Astrocyte (in vitro differentiated cells and primary cell): ENCODE data around the gene CYP2A7. TPM values are rescaled to one million over a fixed set of nuclear protein-coding genes. Genes with fewer than 3 reads are reported as not detected.
"Not testable (repeated sequence)": the region's sequence is repeated elsewhere in the genome, so short reads cannot be mapped to it uniquely, and the experiment has no call there.

Experiments
- DNase-seq: peaks from one replicate; pipeline ENCODE4 v3.0.0-alpha.2; 2010; ENCODE audit warnings: low read depth
- FAIRE-seq: peaks from 2 replicates; lab custom pipeline; 2011; peaks lifted over from hg19 to GRCh38; lab: Jason Lieb, UNC
- H2AFZ ChIP-seq: 2 replicates; pipeline ENCODE4 v1.6.0; 2012; ENCODE audit warnings: low read depth, low read length, inconsistent platforms
- H3K27ac ChIP-seq: 2 replicates; pipeline ENCODE4 v1.5.1; 2011; ENCODE audit warnings: low read depth, low read length, inconsistent platforms
- H3K27me3 ChIP-seq: 2 replicates; pipeline ENCODE4 v1.6.0; 2011; ENCODE audit warnings: low read length, inconsistent platforms; ENCODE audit not compliant: insufficient read depth
- H3K36me3 ChIP-seq: 2 replicates; pipeline ENCODE4 v1.5.1; 2011; ENCODE audit warnings: low read length, inconsistent platforms; ENCODE audit not compliant: insufficient read depth
- H3K4me1 ChIP-seq: 2 replicates; pipeline ENCODE4 v1.5.1; 2011; ENCODE audit warnings: low read length, inconsistent platforms; ENCODE audit not compliant: insufficient read depth
- H3K4me2 ChIP-seq: 2 replicates; pipeline ENCODE4 v1.6.0; 2012; ENCODE audit warnings: low read length, inconsistent platforms
- H3K4me3 ChIP-seq: 2 replicates; pipeline ENCODE4 v1.5.1; 2011; ENCODE audit warnings: low read depth, mild to moderate bottlenecking, low read length, inconsistent platforms; ENCODE audit not compliant: insufficient read depth
- H3K79me2 ChIP-seq: 2 replicates; pipeline ENCODE4 v1.6.0; 2012; ENCODE audit warnings: mild to moderate bottlenecking, low read length, inconsistent platforms; ENCODE audit not compliant: insufficient read depth
- H3K9ac ChIP-seq: 2 replicates; pipeline ENCODE4 v1.6.0; 2012; ENCODE audit warnings: mild to moderate bottlenecking, low read length, inconsistent platforms
- H3K9me3 ChIP-seq: 2 replicates; pipeline ENCODE4 v1.5.1; 2012; ENCODE audit warnings: low read depth, mild to moderate bottlenecking, low read length, inconsistent platforms; ENCODE audit not compliant: insufficient read depth
- H4K20me1 ChIP-seq: 2 replicates; pipeline ENCODE4 v1.6.0; 2012; ENCODE audit warnings: low read length, inconsistent platforms; ENCODE audit not compliant: insufficient read depth
- H3K27ac Mint-ChIP-seq: one replicate; pipeline ENCODE4 v1.8.0; 2021; ENCODE audit warnings: mild to moderate bottlenecking, mixed read lengths; ENCODE audit not compliant: unreplicated experiment
- H3K27me3 Mint-ChIP-seq: one replicate; pipeline ENCODE4 v1.8.0; 2021; ENCODE audit warnings: low read depth, mixed read lengths; ENCODE audit not compliant: unreplicated experiment
- H3K36me3 Mint-ChIP-seq: one replicate; pipeline ENCODE4 v1.8.0; 2021; ENCODE audit warnings: low read depth, mixed read lengths; ENCODE audit not compliant: unreplicated experiment
- H3K4me1 Mint-ChIP-seq: one replicate; pipeline ENCODE4 v1.8.0; 2021; ENCODE audit warnings: low read depth, mixed read lengths; ENCODE audit not compliant: unreplicated experiment
- H3K4me3 Mint-ChIP-seq: one replicate; pipeline ENCODE4 v1.8.0; 2021; ENCODE audit warnings: mild to moderate bottlenecking, moderate library complexity, mixed read lengths; ENCODE audit not compliant: unreplicated experiment
- H3K9me3 Mint-ChIP-seq: one replicate; pipeline ENCODE4 v1.8.0; 2021; ENCODE audit warnings: mild to moderate bottlenecking, mixed read lengths; ENCODE audit not compliant: unreplicated experiment
- total RNA-seq: library from RNA; stranded (reverse); gene quantifications from 2 replicates; pipeline ENCODE4 v1.2.1, GENCODE V29; 2021

Gene CYP2A7
- total RNA-seq, 1 donor from 2014 or later = not detected

- not testable (repeated sequence) for H3K4me1 Mint-ChIP-seq, H4K20me1 ChIP-seq, H3K27ac ChIP-seq, H3K4me3 ChIP-seq, H3K4me2 ChIP-seq, H3K36me3 Mint-ChIP-seq, FAIRE-seq, H3K79me2 ChIP-seq, H3K9me3 ChIP-seq, H3K4me1 ChIP-seq, H3K9me3 Mint-ChIP-seq, DNase-seq, H3K27me3 ChIP-seq, H3K36me3 ChIP-seq, H2AFZ ChIP-seq, H3K27ac Mint-ChIP-seq, H3K4me3 Mint-ChIP-seq, H3K9ac ChIP-seq
- peaks cover 12% of the 10 kb centered on the region for H3K27me3 Mint-ChIP-seq
These were observed 20.1 kb upstream of the CYP2A7 start for GRCh38 chr19:40901975-40902750.

GRCh38 chr19:40900521-40900920 is 18.5 kb upstream of the CYP2A7 start:
- not testable (repeated sequence) for H3K4me3 Mint-ChIP-seq, H3K36me3 ChIP-seq, H3K9ac ChIP-seq, H3K27me3 ChIP-seq, H3K36me3 Mint-ChIP-seq, FAIRE-seq, H3K27ac ChIP-seq, H3K4me1 ChIP-seq, H3K4me3 ChIP-seq, H3K9me3 Mint-ChIP-seq, DNase-seq, H3K9me3 ChIP-seq, H2AFZ ChIP-seq, H3K4me1 Mint-ChIP-seq, H4K20me1 ChIP-seq, H3K27ac Mint-ChIP-seq, H3K79me2 ChIP-seq, H3K4me2 ChIP-seq
- H3K27me3 Mint-ChIP-seq = peaks cover 12% of the 10 kb centered on the region

- H3K27ac ChIP-seq, H3K4me1 Mint-ChIP-seq, H2AFZ ChIP-seq, DNase-seq, H3K4me3 ChIP-seq, FAIRE-seq, H3K36me3 ChIP-seq, H3K9me3 Mint-ChIP-seq, H3K4me1 ChIP-seq, H3K4me2 ChIP-seq, H3K9me3 ChIP-seq, H3K4me3 Mint-ChIP-seq, H3K79me2 ChIP-seq, H3K27me3 ChIP-seq, H4K20me1 ChIP-seq, H3K36me3 Mint-ChIP-seq, H3K27ac Mint-ChIP-seq, H3K9ac ChIP-seq: not testable (repeated sequence)
- H3K27me3 Mint-ChIP-seq = peaks cover 12% of the 10 kb centered on the region
These were observed 17.9 kb upstream of the CYP2A7 start for GRCh38 chr19:40899964-40900363.

GRCh38 chr19:40896843-40897789 is 15.1 kb upstream of the CYP2A7 start:
- H3K27ac ChIP-seq, H3K27me3 ChIP-seq, H4K20me1 ChIP-seq, H3K4me1 Mint-ChIP-seq, H3K79me2 ChIP-seq, H3K4me2 ChIP-seq, H3K36me3 Mint-ChIP-seq, FAIRE-seq, H3K9me3 ChIP-seq, H3K36me3 ChIP-seq, H3K9ac ChIP-seq, H3K4me3 Mint-ChIP-seq, H2AFZ ChIP-seq, H3K4me1 ChIP-seq, H3K4me3 ChIP-seq, DNase-seq, H3K27ac Mint-ChIP-seq, H3K9me3 Mint-ChIP-seq: not testable (repeated sequence)
- H3K27me3 Mint-ChIP-seq = peaks cover 21% of the 10 kb centered on the region
